HG03139 (cell line): ENCODE data around the gene MFSD1.
"Not testable (repeated sequence)": the region's sequence is repeated elsewhere in the genome, so short reads cannot be mapped to it uniquely, and the experiment has no call there.

Experiments used
- ATAC-seq: cut with Tn5 transposase; IDR thresholded peaks from one replicate; pipeline ENCODE4 v1.9.1; 2021; ENCODE audit not compliant: unreplicated experiment

MFSD1 gene

GRCh38 chr3:158775426-158776410 lies 26.1 kb upstream of the MFSD1 start:
- no peak for ATAC-seq

GRCh38 chr3:158776531-158776930 lies 25.3 kb upstream of the MFSD1 start:
- no peak for ATAC-seq

- ATAC-seq, result no peak
These were observed 24.5 kb upstream of the MFSD1 start for GRCh38 chr3:158777161-158777873.

DNA sequence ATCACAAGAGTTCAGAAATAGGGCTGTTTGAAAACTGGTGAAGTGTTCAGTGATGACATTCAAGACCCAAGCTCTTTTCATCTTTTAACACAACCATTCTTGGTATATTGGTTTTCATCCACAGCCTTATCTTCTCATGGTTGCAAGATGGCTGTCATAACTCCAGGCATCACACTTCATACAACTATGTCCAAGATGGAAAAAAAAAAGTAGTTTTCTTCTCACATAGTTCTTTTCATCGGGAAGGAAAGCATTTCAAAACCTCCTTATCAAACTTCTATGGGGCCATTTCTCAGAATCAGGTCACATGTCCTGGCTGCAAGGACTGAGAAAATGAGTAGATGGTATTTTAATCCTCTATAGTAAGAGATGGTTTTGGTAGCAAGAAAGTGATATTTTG lies 21.1 kb upstream of the MFSD1 start:
- no peak for ATAC-seq

- no peak for ATAC-seq
These were observed 20.7 kb upstream of the MFSD1 start for GRCh38 chr3:158781191-158781590.

DNA sequence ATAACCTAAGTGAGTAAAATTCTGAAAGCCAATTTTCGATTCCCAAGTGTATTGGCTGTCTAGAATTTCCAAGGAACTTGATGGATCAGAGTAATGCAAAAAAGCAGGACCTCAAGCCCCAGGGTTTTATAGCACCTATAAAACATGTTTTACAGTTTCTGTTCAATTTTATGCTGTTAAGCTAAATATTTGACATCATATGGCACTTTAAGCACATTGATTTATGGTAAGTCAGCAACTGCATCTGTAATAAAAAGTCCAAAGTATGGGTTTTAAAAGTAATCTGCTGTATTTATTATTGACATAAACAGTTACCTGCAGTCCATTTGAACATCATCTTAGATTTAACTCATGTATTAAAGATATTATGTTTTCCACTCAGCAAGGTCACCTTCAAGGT lies 20.0 kb upstream of the MFSD1 start:
- no peak for ATAC-seq

DNA sequence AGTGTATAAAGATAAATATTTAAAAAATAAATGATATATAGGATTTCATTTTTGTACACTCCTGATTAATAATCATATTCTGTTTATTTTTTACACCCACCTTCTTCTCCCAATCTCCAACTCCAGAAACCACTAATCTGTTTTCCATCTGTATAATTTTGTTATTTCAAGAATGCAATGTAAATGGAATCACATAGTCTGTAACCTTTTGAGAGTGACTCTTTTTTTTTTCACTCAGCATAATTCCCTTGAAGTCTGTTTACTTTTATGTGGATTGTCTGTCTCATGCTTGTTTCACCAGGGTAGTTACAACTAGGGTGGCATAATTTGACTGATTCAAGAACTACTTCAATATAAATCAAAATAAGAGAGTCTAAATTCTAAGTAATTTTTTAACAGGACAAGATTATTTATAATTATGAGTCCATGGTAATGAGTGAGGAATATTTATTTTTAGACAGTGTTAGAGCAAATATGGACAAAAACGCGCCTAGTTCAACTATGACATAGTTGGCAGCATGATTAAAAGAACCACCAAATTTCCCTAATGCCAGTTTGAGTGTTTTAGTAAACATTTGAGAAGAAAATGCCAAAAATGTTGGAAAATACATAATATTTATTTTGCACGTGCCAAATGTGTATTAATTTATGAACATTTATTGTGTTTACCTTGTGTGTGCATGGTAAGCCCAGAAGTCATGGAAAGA lies 19.4 kb upstream of the MFSD1 start:
- ATAC-seq, result no peak

GRCh38 chr3:158783051-158783450 lies 18.8 kb upstream of the MFSD1 start:
- ATAC-seq, result no peak

DNA sequence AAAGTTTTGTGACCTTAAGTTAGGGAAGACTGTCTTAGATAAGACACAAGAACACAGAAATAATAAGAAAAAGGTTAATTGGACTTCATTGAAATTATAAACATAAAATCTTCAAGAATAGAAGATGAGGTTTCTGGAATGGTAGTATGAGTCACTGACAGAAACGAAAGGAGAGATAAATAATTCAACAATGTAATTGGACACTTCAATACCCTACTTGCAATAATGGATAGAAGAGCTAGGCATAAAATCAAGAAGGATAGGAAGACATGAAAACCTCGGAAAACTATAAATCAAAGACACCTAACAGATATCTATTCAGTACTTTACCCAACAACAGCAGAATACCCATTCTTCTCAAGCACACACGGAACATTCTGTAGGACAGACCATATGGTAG lies 15.9 kb upstream of the MFSD1 start:
- ATAC-seq, result no peak

- ATAC-seq, result no peak
These were observed 13.4 kb upstream of the MFSD1 start for GRCh38 chr3:158788446-158788845.

GRCh38 chr3:158789592-158789991 lies 12.3 kb upstream of the MFSD1 start:
- no peak for ATAC-seq

GRCh38 chr3:158790901-158791589 lies 10.8 kb upstream of the MFSD1 start:
- peak; percentile 68 for ATAC-seq

- ATAC-seq, result not testable (repeated sequence)
These were observed 10.3 kb upstream of the MFSD1 start for GRCh38 chr3:158791590-158791920.

- ATAC-seq, result no peak
These were observed 9.1 kb upstream of the MFSD1 start for GRCh38 chr3:158792709-158793108.

DNA sequence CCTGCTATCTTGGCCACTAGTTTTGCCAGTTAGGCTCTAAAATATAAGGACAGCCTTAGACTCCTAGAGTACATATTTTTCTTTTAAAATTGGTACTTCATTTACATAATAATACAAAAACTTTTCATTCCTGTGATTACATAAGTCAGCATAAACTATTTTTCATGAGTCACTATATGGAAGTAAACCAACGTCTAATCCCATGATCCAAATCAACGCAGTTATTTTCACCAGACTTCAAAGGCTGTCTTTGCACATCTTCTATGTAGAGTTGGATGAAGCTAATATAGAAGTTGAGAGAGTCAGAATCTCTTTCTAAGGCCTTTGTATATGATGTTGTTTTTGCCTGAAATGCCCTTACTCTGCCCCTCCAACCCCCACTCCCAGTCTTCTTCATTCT lies 7.6 kb upstream of the MFSD1 start:
- no peak for ATAC-seq

GRCh38 chr3:158794936-158795518 lies 6.8 kb upstream of the MFSD1 start:
- peak; percentile 64 for ATAC-seq

DNA sequence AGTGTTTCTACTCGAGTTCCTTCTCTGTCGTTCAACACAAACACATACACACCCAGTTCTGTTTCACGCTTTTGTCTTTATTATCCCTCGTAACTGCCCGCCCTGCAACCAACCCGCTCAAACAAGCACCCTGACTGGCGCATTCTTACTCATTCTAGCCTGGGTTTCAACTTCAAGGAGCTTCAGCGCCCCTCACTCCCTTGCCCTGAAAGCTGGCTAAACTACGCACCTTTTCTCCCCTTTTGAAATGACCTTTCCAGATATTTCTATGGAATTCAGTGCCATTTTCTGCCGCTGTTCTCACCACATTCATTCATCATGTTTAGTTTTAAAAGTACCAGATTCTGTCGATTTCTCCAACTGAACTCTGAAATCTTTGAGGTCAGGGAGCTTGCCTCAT lies 653 bp upstream of the MFSD1 start:
- no peak for ATAC-seq

DNA sequence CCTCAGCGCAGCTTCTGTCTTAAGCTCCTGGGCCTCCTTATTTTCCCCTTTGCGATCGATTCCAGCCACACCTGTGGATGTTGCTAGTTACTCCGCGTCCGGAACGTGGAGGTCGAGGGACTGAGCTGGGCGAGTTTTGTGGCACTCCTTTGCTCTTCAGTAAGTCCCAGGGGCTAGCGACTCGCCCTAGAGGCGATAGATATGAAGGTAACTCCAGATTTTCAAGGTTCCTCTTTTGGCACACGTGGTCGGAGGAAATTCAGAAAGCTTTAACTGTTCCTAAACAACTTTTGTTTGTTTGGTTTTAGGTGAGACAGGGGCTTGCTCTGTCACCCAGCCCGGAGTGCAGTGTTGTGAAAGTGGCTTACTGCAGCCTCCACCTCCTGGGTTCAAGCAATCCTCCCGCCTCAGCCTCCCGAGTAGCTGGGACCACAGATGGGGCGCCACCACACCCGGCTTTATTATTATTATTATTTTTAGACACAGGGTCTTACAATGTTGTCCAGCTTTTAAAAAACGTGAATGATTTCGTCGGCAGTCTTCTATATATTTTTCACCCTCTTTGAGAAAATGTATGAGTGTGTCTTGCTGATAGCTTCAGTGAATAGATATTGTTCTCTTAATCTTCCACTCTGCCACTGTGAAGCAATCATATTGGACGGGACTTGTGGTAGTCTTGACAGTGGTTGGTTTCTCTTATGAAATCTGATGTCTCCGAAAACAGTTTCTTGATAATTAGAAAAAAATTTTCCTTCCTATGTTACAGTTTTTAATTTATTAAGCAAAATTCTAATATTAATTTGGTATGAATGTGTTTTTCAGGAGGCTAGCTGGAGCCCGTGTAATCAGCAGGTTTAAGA lies 785 bp downstream of the MFSD1 start:
- ATAC-seq, result peak; percentile 30

DNA sequence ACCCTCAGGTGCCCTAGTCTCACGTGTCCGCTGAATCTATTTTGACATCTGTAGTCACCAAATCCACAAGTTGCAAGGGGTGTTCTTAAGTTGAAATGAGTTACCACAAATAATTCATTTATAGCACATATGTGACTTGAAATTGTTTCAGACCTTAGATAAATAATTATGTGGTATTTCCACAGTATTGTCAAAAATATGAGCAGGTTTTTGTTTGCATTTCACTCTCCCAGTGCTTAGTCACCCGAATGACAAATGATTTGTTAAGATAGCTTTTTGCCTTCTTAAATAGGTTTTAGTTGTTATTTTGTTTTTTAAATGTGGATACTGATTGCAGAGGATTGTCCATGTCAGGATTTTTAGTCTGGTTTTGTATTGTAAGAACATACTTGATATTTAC lies 2.6 kb downstream of the MFSD1 start:
- ATAC-seq, result no peak

DNA sequence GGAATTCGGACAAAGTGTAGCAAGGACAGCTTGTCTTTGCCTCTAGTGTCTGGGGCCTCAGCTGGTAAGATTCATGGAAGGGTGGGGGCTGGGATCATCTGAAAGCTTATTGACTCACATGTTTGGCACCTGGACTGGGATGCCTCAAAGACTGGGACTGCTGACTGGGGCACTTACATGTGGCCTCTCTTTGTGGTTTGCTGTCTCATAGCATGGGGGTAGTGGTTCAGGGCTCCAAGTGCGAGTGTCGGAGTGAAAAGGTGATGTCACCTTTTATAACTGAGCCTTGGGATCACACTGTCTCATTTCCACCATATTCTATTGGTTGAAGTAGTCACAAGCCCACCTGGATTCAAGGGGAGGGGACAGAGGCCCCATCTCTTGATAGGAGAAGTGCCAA lies 6.8 kb downstream of the MFSD1 start:
- no peak for ATAC-seq
